Fibroblast of lung (primary cell): Measurements from ENCODE around the gene NMUR1.

Source experiments
- CTCF ChIP-seq, 2 donors: IDR thresholded peaks in 1 of 2; conservative IDR thresholded peaks in 1 of 2; 1 replicate in 1 of 2; 2 replicates in 1 of 2; pipeline ENCODE4 v1.5.1; 2011 to 2012; ENCODE audit warnings: low read length in 2 of 2, control low read depth in 1 of 2, inconsistent platforms in 1 of 2, low read depth in 1 of 2, mild to moderate bottlenecking in 1 of 2
- EZH2 ChIP-seq: IDR thresholded peaks from 2 replicates; pipeline ENCODE4 v1.5.1; 2012; ENCODE audit warnings: low read length, control low read depth, mild to moderate bottlenecking; ENCODE audit errors: missing control alignments

GRCh38 chr2:231541645-231542044, 11.4 kb upstream of the NMUR1 start:
- peak in 1 of 2 donors; percentile 16 for TF ChIP-seq CTCF (conservative IDR thresholded peaks at IDR 0.05 in 1 of 2, IDR thresholded peaks at IDR 0.05 in 1 of 2; ENCODE audit: low read depth in 1 of 2, low read length in 2 of 2)
- no peak for TF ChIP-seq EZH2
